ENCODE measurements around the gene CHST2. TPM values are rescaled to one million over a fixed set of nuclear protein-coding genes. Genes with fewer than 3 reads are reported as not detected.

CHST2 gene
- total RNA-seq, 2 experiments from 2014 or later = 1.4 to 1.7 TPM

- peaks cover 8% of the 10 kb centered on the region for H3K36me3 Mint-ChIP-seq (ENCODE audit: low read depth)
- H3K4me3 Mint-ChIP-seq = no peak overlapping the region
- ChIA-PET CTCF (no interaction called here), POLR2A (no interaction called here)
- DNase-seq = no peak
- peak overlapping the region; percentile 78 for H3K27ac Mint-ChIP-seq
- peaks cover 56% of the 10 kb centered on the region for H3K4me1 Mint-ChIP-seq
- H3K27me3 Mint-ChIP-seq = no peaks in the 10 kb centered on the region
- H3K9me3 Mint-ChIP-seq = peaks cover 15% of the 10 kb centered on the region
These were observed 50.5 kb downstream of the CHST2 start for GRCh38 chr3:143170074-143170473.

GRCh38 chr3:143170676-143171075, 51.1 kb downstream of the CHST2 start:
- Mint-ChIP-seq H3K27ac (peak overlapping the region; percentile 78), H3K4me3 (no peak overlapping the region), H3K27me3 (no peaks in the 10 kb centered on the region), H3K4me1 (peaks cover 50% of the 10 kb centered on the region), H3K9me3 (peaks cover 15% of the 10 kb centered on the region), H3K36me3 (ENCODE audit: low read depth) (peaks cover 8% of the 10 kb centered on the region)
- ChIA-PET POLR2A (no interaction called here), CTCF (no interaction called here)
- DNase-seq = no peak

GRCh38 chr3:143171141-143171980, 51.8 kb downstream of the CHST2 start:
- H3K4me3 Mint-ChIP-seq = peak overlapping the region; percentile 21
- POLR2A ChIA-PET = no interaction called here
- no peak for DNase-seq
- CTCF ChIA-PET = interaction anchor here (1.1 kb wide), 1 partner anchor 51 kb away, joined by 4 read pairs; no protein-coding TSS in a partner anchor
- peaks cover 15% of the 10 kb centered on the region for H3K9me3 Mint-ChIP-seq
- H3K36me3 Mint-ChIP-seq (ENCODE audit: low read depth) = peaks cover 8% of the 10 kb centered on the region
- H3K27me3 Mint-ChIP-seq = no peaks in the 10 kb centered on the region
- H3K4me1 Mint-ChIP-seq = peaks cover 45% of the 10 kb centered on the region
- H3K27ac Mint-ChIP-seq = peak overlapping the region; percentile 78

GRCh38 chr3:143172062-143172794, 52.7 kb downstream of the CHST2 start:
- POLR2A ChIA-PET = no interaction called here
- H3K4me3 Mint-ChIP-seq = no peak overlapping the region
- CTCF ChIA-PET = interaction anchor here (0.6 to 1.1 kb wide), 2 partner anchors 52 to 673 kb away, joined by 4 to 8 read pairs; no protein-coding TSS in a partner anchor
- H3K9me3 Mint-ChIP-seq = peaks cover 15% of the 10 kb centered on the region
- H3K27me3 Mint-ChIP-seq = no peaks in the 10 kb centered on the region
- no peak for DNase-seq
- H3K4me1 Mint-ChIP-seq = peaks cover 44% of the 10 kb centered on the region
- H3K27ac Mint-ChIP-seq = no peak overlapping the region
- H3K36me3 Mint-ChIP-seq (ENCODE audit: low read depth) = peaks cover 8% of the 10 kb centered on the region

- Mint-ChIP-seq H3K36me3 (ENCODE audit: low read depth) (peaks cover 8% of the 10 kb centered on the region), H3K27ac (no peak overlapping the region), H3K4me1 (peaks cover 44% of the 10 kb centered on the region), H3K27me3 (no peaks in the 10 kb centered on the region), H3K9me3 (peaks cover 15% of the 10 kb centered on the region), H3K4me3 (no peak overlapping the region)
- CTCF ChIA-PET = no interaction called here
- DNase-seq = no peak
- POLR2A ChIA-PET = no interaction called here
These were observed 53.2 kb downstream of the CHST2 start for GRCh38 chr3:143172795-143173145.

GRCh38 chr3:143173242-143173641, 53.7 kb downstream of the CHST2 start:
- Mint-ChIP-seq H3K9me3 (peaks cover 15% of the 10 kb centered on the region), H3K27ac (no peak overlapping the region), H3K27me3 (no peaks in the 10 kb centered on the region), H3K36me3 (ENCODE audit: low read depth) (peaks cover 8% of the 10 kb centered on the region), H3K4me1 (peaks cover 41% of the 10 kb centered on the region), H3K4me3 (no peak overlapping the region)
- ChIA-PET POLR2A (no interaction called here), CTCF (no interaction called here)
- DNase-seq = no peak

Other genes starting within 250 kb of the CHST2 start
- under 1 TPM in 1 of 2 experiments, not detected in 1; 0.38 TPM for gene PCOLCE2, start 230.7 kb upstream of the CHST2 start, total RNA-seq
- not detected for gene PAQR9, start 156.1 kb upstream of the CHST2 start, total RNA-seq
- 100 to 1,000 TPM; 106 to 120 TPM for gene U2SURP, start 118.2 kb upstream of the CHST2 start, total RNA-seq

All from activated CD4-positive, alpha-beta memory T cell treated with anti-CD3 and anti-CD28 coated beads, Interleukin-2, amount 10 ng/mL, durations not matched to agents 7 days and 5 days (primary cell).